NCI-H2081 (cell line): ENCODE data around the gene FBLN2.

Experiments
- DNase-seq, 2 experiments: peaks; one replicate each; lab custom pipeline; 2025; lab: John Stamatoyannopoulos, UW

Gene FBLN2

DNA sequence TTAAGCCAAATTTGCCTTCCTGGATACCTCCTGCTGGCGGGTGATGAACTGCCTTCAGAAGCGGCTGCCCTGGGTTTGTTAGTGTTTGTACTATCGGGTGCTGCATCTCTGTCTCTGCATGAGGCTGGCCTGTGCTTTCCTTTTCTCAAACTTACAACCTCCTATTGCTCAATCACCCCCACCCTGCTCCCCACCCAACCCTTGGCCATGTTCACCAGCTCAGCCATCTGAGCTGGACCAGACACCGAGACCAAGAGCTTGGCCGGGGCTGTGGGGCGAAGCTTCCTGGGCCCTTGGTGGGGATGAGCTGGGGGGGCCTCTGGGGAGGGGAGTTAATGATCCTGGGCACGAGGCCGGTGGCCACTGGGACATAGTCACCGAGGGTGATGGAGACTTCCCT lies 16.8 kb upstream of the FBLN2 start:
- no peak for DNase-seq

- no peak for DNase-seq
Observed at GRCh38 chr3:13532631-13533030, 16.3 kb upstream of the FBLN2 start.

GRCh38 chr3:13533885-13534301 lies 15.0 kb upstream of the FBLN2 start:
- no peak for DNase-seq

DNA sequence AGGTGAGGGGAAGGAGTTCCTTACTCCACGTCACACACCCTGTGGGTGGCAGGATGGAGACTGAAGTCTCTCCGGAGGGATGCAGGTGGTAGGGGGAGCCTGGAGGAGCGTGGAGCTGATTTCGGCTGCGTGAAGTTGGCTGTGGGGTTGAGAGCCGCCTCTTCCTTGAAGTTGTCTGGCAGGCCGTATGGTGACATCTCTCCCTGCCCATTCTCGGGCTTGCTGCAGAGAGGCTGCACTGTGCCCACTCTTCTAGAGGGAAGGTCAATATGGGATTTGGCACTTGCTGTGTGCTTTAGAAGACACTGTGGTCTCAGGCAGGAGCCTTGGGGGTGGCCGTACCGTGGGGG lies 13.4 kb upstream of the FBLN2 start:
- no peak for DNase-seq

GRCh38 chr3:13535905-13536304 lies 13.0 kb upstream of the FBLN2 start:
- DNase-seq = no peak

DNA sequence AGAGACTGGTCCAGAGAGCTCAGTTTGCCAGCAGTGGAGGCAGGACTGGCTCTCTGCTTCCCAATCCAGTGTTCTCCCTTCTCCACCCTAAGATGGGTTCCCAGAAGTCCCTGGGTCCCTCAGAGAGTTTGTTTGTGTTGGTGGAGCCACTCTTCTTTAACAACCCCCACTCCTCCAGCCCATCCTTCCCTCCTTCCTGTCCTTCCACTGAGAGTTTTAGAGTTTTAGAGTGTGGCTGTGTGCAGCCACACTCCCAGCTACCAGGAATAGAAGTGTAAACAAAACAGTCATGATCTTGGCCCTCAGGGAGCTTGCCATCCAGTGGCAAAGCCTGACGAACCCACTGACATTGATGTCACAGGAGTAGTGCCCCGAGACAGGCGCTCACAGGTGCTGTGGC lies 12.5 kb upstream of the FBLN2 start:
- DNase-seq = no peak

DNA sequence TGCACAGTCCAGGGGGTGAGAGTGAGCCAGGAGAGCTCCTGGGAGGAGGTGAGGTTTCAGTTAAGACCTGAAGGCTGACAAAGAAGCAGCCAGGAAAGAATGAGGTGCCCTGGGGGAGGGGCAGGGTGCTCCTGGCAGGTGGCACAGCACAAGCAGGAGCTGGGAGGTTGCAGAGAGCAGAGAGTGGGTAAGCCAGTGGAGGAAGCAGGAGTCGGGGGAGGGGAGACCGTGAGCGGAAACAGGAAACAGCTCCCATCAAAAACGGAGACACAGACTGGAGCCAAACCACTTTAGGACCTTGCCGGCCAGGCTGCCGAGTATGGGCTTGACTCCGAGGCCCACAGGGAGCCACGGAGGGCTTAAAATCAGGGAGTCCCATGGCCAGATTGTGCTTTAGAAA lies 12.1 kb upstream of the FBLN2 start:
- DNase-seq = no peak

- DNase-seq = no peak
Observed at GRCh38 chr3:13537244-13537908, 11.5 kb upstream of the FBLN2 start.

DNA sequence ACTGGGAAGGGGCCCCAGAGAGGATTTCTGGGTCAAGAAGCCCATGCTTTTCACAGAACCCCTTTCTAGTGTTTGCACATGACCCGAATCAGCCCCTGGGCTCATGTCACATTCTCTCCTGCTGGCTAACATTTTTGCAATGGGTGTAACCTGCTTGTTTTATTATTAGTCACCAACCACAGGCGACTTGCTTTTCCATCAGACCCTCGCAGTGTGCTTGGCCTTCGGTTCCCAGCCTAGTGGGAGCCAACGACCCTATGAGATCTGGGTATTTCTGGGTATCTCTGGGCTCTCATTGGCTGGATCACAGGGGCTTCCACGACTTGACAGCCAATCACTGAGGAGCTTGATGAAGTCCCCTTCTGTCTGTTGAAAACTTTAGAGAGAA lies 11.0 kb upstream of the FBLN2 start:
- DNase-seq = no peak

GRCh38 chr3:13538520-13539291 lies 10.2 kb upstream of the FBLN2 start:
- no peak for DNase-seq

- DNase-seq = no peak
Observed at GRCh38 chr3:13539292-13539638, 9.7 kb upstream of the FBLN2 start.

DNA sequence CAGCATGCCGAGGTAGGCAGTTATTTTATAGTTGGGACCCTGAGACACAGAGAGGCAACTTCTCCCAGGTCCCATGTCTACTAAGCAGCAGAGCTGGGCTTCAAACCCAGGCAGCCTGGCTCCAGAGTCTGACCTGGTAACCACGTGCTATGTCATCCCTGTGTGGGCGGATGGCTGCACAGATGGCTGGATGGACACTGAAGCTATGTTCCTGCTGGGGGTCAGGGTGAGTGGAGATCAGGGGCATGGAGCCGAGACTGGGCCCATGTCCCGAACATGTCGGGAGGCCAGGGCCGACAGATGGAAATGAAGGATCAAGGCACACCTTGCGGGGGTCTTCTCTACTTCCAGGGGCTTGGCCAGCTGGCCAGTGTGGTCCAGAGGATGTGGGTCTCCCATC lies 9.3 kb upstream of the FBLN2 start:
- DNase-seq = no peak

GRCh38 chr3:13540297-13540995 lies 8.5 kb upstream of the FBLN2 start:
- DNase-seq = no peak

GRCh38 chr3:13541691-13542090 lies 7.2 kb upstream of the FBLN2 start:
- DNase-seq = no peak

- DNase-seq = no peak
Observed at GRCh38 chr3:13542142-13542541, 6.8 kb upstream of the FBLN2 start.

- DNase-seq = no peak
Observed at GRCh38 chr3:13543253-13543652, 5.7 kb upstream of the FBLN2 start.

DNA sequence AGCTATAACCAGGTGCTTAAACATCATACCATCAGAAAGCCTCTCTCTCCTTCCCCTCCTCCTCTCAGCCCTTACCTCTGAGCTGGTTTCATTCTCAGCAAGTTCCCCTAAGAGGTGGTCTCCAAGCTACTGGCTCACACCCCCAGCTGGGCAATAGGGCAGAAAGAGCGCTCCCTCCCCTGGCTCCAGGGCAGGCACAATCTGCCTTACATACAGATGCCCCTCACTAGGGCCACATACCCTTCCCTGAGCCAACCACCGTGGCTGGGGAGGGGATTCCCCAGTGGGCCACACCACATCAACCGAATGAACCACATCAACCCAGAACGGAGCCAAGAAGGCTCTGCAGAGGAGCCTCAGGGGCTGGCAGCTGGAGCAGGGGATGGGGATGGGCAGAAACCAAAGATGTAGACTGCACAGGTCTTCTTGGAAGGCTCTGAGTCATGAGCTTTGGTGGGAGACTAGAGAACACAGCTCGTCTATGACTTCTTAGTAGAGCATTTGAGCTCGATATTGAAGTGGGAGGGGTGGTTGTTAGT lies 4.6 kb upstream of the FBLN2 start:
- no peak for DNase-seq

DNA sequence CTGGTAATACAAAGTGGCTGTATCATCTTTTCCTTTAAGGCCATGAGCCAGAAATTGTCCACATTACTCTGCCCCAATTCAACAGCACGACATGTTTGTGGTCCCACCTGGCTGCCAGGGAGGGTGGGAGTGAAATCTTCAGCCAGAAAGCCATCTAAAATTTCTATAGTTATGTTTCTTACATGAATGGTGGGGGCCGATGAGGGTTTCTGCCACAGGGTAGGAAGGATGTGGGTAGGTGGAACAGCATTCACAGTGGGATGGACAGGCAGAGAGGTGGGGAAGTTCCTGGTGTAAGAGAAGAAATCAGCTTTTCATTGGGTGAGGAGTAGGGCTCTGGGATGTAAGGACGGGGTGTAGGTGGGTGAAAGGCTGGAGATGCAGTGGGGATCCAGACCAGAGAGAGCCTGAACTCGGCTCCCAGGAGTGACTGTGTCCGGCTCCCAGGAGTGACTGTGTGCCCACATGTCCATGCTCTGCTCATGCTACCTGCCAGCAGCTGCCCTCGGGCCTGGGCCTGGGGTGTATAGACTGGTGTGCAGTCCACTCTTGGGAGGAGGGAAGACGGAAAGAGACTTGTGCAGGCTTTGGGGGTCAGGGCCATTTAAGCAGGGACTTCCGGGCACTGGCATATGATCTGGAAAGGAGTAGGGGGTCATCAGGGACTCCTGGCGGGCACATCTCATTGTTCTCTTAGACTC lies 3.8 kb upstream of the FBLN2 start:
- DNase-seq = no peak

- no peak for DNase-seq
Observed at GRCh38 chr3:13545952-13546454, 2.9 kb upstream of the FBLN2 start.

DNA sequence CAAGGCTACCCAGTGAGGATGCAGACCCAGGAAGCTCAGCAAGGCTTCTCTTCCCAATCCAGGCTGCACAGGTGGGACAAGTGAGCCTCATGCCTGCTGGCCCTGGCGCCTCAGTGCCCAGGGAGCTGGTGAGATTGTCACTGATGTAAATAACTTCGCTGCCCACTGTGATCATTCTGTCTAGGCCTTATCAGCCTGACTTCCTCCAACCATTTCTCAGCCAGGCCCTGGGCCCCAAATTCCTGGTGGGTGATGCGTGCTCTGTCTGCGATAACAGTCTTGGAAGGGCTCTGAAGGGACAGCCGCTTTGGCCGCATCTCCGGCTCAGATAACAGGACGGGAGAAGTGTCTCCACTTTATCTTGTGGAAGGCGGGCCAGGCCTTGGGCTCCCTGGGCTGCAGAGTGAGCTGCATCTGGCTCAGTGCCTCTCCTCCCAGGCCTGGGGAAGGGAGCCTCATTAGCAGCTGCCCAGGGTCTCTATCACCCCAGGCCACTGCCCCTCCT lies 2.2 kb upstream of the FBLN2 start:
- no peak for DNase-seq

- DNase-seq = no peak
Observed at GRCh38 chr3:13547591-13548371, 1.1 kb upstream of the FBLN2 start.
